H9 (cell line): ENCODE data around the gene PCED1A. TPM values are rescaled to one million over a fixed set of nuclear protein-coding genes. Genes with fewer than 3 reads are reported as not detected.

Experiments
- DNase-seq: peaks from one replicate; pipeline ENCODE4 v3.0.0-alpha.2; 2017
- H2AFZ ChIP-seq: one replicate; pipeline ENCODE4 v1.6.1; 2013; ENCODE audit warnings: mild to moderate bottlenecking, low read length, control low read depth, moderate library complexity
- H2AK5ac ChIP-seq: 2 replicates; pipeline ENCODE4 v1.6.1; 2013; ENCODE audit warnings: low read length, control low read depth, mixed read lengths; ENCODE audit not compliant: insufficient read length
- H2BK120ac ChIP-seq: one replicate; pipeline ENCODE4 v1.6.1; 2013; ENCODE audit warnings: low read depth, mild to moderate bottlenecking, low read length, control low read depth, inconsistent platforms; ENCODE audit not compliant: poor library complexity, severe bottlenecking
- H2BK12ac ChIP-seq: 2 replicates; pipeline ENCODE4 v1.6.1; 2013; ENCODE audit warnings: low read length, control low read depth, mixed read lengths, low read depth; ENCODE audit not compliant: insufficient read length
- H2BK15ac ChIP-seq: 2 replicates; pipeline ENCODE4 v1.6.1; 2013; ENCODE audit warnings: low read depth, low read length, control low read depth
- H2BK20ac ChIP-seq: one replicate; pipeline ENCODE4 v1.6.1; 2013; ENCODE audit warnings: low read depth, mild to moderate bottlenecking, low read length, control low read depth, inconsistent platforms; ENCODE audit not compliant: poor library complexity, severe bottlenecking
- H2BK5ac ChIP-seq: 2 replicates; pipeline ENCODE4 v1.6.1; 2013; ENCODE audit warnings: low read length, control low read depth, mixed read lengths; ENCODE audit not compliant: insufficient read length
- H3K14ac ChIP-seq: 2 replicates; pipeline ENCODE4 v1.6.1; 2013; ENCODE audit warnings: low read length, control low read depth; ENCODE audit not compliant: insufficient read depth
- H3K18ac ChIP-seq: 2 replicates; pipeline ENCODE4 v1.6.1; 2013; ENCODE audit warnings: low read depth, mild to moderate bottlenecking, mixed read lengths, low read length, control low read depth; ENCODE audit not compliant: insufficient read length
- H3K23ac ChIP-seq: 2 replicates; pipeline ENCODE4 v1.6.1; 2013; ENCODE audit warnings: low read length, control low read depth, mixed read lengths, low read depth; ENCODE audit not compliant: insufficient read length
- H3K23me2 ChIP-seq: 2 replicates; pipeline ENCODE4 v1.6.1; 2013; ENCODE audit warnings: low read depth, mild to moderate bottlenecking, mixed read lengths, low read length, control low read depth; ENCODE audit not compliant: insufficient read length, poor library complexity, severe bottlenecking
- H3K27ac ChIP-seq: 2 replicates; pipeline ENCODE4 v1.5.1; 2013; ENCODE audit warnings: low read length, control low read depth, mixed read lengths, low read depth; ENCODE audit not compliant: insufficient read length
- H3K27me3 ChIP-seq: 2 replicates; pipeline ENCODE4 v1.6.1; 2013; ENCODE audit warnings: low read length, control low read depth, inconsistent platforms; ENCODE audit not compliant: insufficient read depth
- H3K4ac ChIP-seq: 2 replicates; pipeline ENCODE4 v1.6.1; 2013; ENCODE audit warnings: low read depth, mild to moderate bottlenecking, control low read depth, inconsistent platforms, low read length, moderate library complexity
- H3K4me1 ChIP-seq: 2 replicates; pipeline ENCODE4 v1.6.1; 2013; ENCODE audit warnings: low read length, control low read depth, inconsistent platforms; ENCODE audit not compliant: insufficient read depth
- H3K4me2 ChIP-seq: 2 replicates; pipeline ENCODE4 v1.6.1; 2013; ENCODE audit warnings: low read length, control low read depth, mixed read lengths; ENCODE audit not compliant: insufficient read length, insufficient read depth
- H3K56ac ChIP-seq: 2 replicates; pipeline ENCODE4 v1.6.1; 2013; ENCODE audit warnings: low read depth, mild to moderate bottlenecking, mixed read lengths, low read length, control low read depth; ENCODE audit not compliant: insufficient read length
- H3K79me1 ChIP-seq: 2 replicates; pipeline ENCODE4 v1.6.1; 2013; ENCODE audit warnings: low read depth, mild to moderate bottlenecking, moderate library complexity, low read length, control low read depth, inconsistent platforms; ENCODE audit not compliant: insufficient read depth, poor library complexity, severe bottlenecking
- H3K79me2 ChIP-seq: 2 replicates; pipeline ENCODE4 v1.6.1; 2013; ENCODE audit warnings: low read length, control low read depth, inconsistent platforms; ENCODE audit not compliant: insufficient read depth
- H3K9ac ChIP-seq: 2 replicates; pipeline ENCODE4 v1.6.1; 2013; ENCODE audit warnings: low read length, control low read depth, mixed read lengths; ENCODE audit not compliant: insufficient read length; ENCODE audit errors: extremely low read depth
- H3K9me3 ChIP-seq: one replicate; pipeline ENCODE4 v1.6.1; 2013; ENCODE audit warnings: low read depth, low read length, inconsistent platforms; ENCODE audit not compliant: control insufficient read depth
- H3T11ph ChIP-seq: one replicate; pipeline ENCODE4 v1.6.1; 2013; ENCODE audit warnings: mild to moderate bottlenecking, low read length, control low read depth, inconsistent platforms
- H4K20me1 ChIP-seq: one replicate; pipeline ENCODE4 v1.6.1; 2013; ENCODE audit not compliant: control insufficient read depth, insufficient read length, insufficient read depth
- H4K5ac ChIP-seq: 2 replicates; pipeline ENCODE4 v1.6.1; 2013; ENCODE audit warnings: low read depth, mild to moderate bottlenecking, mixed read lengths, low read length, control low read depth; ENCODE audit not compliant: insufficient read length
- H4K8ac ChIP-seq: replicated peaks from 2 replicates; pipeline ENCODE4 v1.6.1; 2013; ENCODE audit warnings: low read length, control low read depth, mixed read lengths, low read depth; ENCODE audit not compliant: insufficient read length
- H4K91ac ChIP-seq: 2 replicates; pipeline ENCODE4 v1.6.1; 2013; ENCODE audit warnings: low read depth, mild to moderate bottlenecking, moderate library complexity, mixed read lengths, low read length, control low read depth; ENCODE audit not compliant: insufficient read length
- H3K27ac Mint-ChIP-seq, 3 experiments: 2 replicates in 2 of 3; 3 replicates in 1 of 3; pipeline ENCODE4 v1.8.0; 2020 to 2021; ENCODE audit warnings: mixed read lengths in 3 of 3, mild to moderate bottlenecking in 1 of 3, moderate library complexity in 1 of 3
- H3K27me3 Mint-ChIP-seq: 2 replicates; pipeline ENCODE4 v1.8.0; 2021; ENCODE audit warnings: low read depth, mild to moderate bottlenecking, moderate library complexity, mixed read lengths
- H3K36me3 Mint-ChIP-seq, 3 experiments: 2 replicates in 2 of 3; 3 replicates in 1 of 3; pipeline ENCODE4 v1.8.0; 2020 to 2021; ENCODE audit warnings: low read depth in 3 of 3, mixed read lengths in 3 of 3; ENCODE audit not compliant: insufficient read depth in 1 of 3
- H3K4me1 Mint-ChIP-seq, 2 experiments: 2 replicates each; pipeline ENCODE4 v1.8.0; 2020; ENCODE audit warnings: mixed read lengths in 2 of 2
- H3K4me3 Mint-ChIP-seq, 2 experiments: 2 replicates in 1 of 2; 3 replicates in 1 of 2; pipeline ENCODE4 v1.8.0; 2020 to 2021; ENCODE audit warnings: mild to moderate bottlenecking in 2 of 2, mixed read lengths in 2 of 2, moderate library complexity in 1 of 2
- H3K9me3 Mint-ChIP-seq, 2 experiments: 2 replicates in 1 of 2; 3 replicates in 1 of 2; pipeline ENCODE4 v1.8.0; 2020; ENCODE audit warnings: mild to moderate bottlenecking in 2 of 2, mixed read lengths in 2 of 2, moderate library complexity in 1 of 2
- WGBS: extraction: QIAGEN DNeasy Blood & Tissue Kit; methylation state at CpG from one replicate; pipeline ENCODE4 v1.1.7; 2013; ENCODE audit warnings: missing lambda C conversion rate, low lambda C conversion rate, mixed read lengths; ENCODE audit not compliant: insufficient read length; ENCODE audit errors: extremely low coverage; 5-methylcytosine and 5-hydroxymethylcytosine counted together
- total RNA-seq: library from RNA; stranded (reverse); gene quantifications from 2 replicates; pipeline ENCODE4 v1.2.1, GENCODE V29; 2021
- TF ChIP-seq, protein P1 (sequence below): fragments of 200-600 bp; sonication (generic); conservative IDR thresholded peaks from 3 replicates; pipeline ENCODE4 v1.8.0; 2021; ENCODE audit warnings: antibody characterized with exemption, mild to moderate bottlenecking

The PCED1A gene
- total RNA-seq, 1 experiment from 2014 or later, result 30.8 TPM

DNA sequence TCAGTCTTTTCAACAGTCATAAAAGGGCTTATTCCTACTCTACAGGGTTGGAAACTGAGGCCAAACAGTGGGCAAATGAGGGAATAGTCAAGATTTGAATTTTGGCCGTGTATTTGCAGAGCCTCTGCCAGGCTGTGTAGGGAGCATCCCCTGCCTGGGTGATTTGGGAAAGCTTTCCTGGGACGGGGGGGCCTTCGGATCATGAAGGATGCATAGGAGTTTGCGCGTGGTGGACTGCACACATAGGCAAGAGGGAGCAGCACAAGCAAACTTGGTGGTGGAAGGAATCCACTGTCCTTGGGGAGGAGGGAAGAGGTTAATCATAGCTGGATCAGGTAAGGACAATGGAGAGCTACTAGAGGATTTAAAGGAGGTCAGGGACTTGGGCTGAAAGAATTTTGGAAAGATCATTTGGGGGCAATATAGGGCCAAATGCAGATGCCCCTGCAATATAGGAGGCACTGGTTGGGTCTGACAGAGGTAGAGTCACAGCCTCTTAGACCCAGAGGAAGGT is 35.3 kb upstream of the PCED1A start:
- Histone ChIP-seq H3T11ph (no peak overlapping the region), H3K27me3 (peaks cover 2% of the 10 kb centered on the region; the same call in 1 of the 2 replicates), H3K14ac (no peak overlapping the region), H3K79me1 (peaks cover 11% of the 10 kb centered on the region), H3K4me2 (no peak overlapping the region), H3K9me3 (no peaks in the 10 kb centered on the region), H3K23me2 (peaks cover 18% of the 10 kb centered on the region), H4K8ac (no peak overlapping the region), H3K79me2 (peaks cover 3% of the 10 kb centered on the region; the same call in 1 of the 2 replicates), H3K23ac (no peak overlapping the region), H3K56ac (no peak overlapping the region), H4K91ac (no peak overlapping the region), H4K5ac (no peak overlapping the region), H2BK20ac (no peak overlapping the region), H2BK5ac (no peak overlapping the region), H3K18ac (no peak overlapping the region), H3K9ac (peak overlapping the region; percentile 5), H2BK120ac (no peak overlapping the region), H2BK15ac (no peak overlapping the region), H3K27ac (no peak overlapping the region), H3K4ac (no peak overlapping the region), H2AK5ac (no peak overlapping the region), H2AFZ (no peak overlapping the region), H4K20me1 (no peaks in the 10 kb centered on the region), H3K4me1 (0 out of 2 replicates have a peak, but pooled peaks cover 3% of the 10 kb centered on the region), H2BK12ac (no peak overlapping the region)
- Mint-ChIP-seq H3K9me3 (no peaks in the 10 kb centered on the region), H3K4me1 (peaks cover 32 to 37% of the 10 kb centered on the region in 2 experiments), H3K27me3 (peaks cover 21% of the 10 kb centered on the region), H3K36me3 (peaks cover 2 to 19% (median 12%) of the 10 kb centered on the region in 3 experiments; a peak in 6 of 7 replicates), H3K4me3 (peak overlapping the region in 1 of 2 experiments; percentile 41; a peak in 2 of 5 replicates), H3K27ac (no peak overlapping the region)
- DNase-seq, result no peak
- WGBS, result no CpG with 5 or more reads among the region's 5 CpGs
- TF ChIP-seq, protein P1, sequence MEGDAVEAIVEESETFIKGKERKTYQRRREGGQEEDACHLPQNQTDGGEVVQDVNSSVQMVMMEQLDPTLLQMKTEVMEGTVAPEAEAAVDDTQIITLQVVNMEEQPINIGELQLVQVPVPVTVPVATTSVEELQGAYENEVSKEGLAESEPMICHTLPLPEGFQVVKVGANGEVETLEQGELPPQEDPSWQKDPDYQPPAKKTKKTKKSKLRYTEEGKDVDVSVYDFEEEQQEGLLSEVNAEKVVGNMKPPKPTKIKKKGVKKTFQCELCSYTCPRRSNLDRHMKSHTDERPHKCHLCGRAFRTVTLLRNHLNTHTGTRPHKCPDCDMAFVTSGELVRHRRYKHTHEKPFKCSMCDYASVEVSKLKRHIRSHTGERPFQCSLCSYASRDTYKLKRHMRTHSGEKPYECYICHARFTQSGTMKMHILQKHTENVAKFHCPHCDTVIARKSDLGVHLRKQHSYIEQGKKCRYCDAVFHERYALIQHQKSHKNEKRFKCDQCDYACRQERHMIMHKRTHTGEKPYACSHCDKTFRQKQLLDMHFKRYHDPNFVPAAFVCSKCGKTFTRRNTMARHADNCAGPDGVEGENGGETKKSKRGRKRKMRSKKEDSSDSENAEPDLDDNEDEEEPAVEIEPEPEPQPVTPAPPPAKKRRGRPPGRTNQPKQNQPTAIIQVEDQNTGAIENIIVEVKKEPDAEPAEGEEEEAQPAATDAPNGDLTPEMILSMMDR, result no peak
